GM21786 (cell line): ENCODE data around the gene ADISSP.
A peak's percentile ranks its signal among the peaks of the same experiment; 100 is the strongest.

Experiments used
- ATAC-seq: cut with Tn5 transposase; IDR thresholded peaks from one replicate; pipeline ENCODE4 v1.9.1; 2021; ENCODE audit not compliant: unreplicated experiment

The ADISSP gene

DNA sequence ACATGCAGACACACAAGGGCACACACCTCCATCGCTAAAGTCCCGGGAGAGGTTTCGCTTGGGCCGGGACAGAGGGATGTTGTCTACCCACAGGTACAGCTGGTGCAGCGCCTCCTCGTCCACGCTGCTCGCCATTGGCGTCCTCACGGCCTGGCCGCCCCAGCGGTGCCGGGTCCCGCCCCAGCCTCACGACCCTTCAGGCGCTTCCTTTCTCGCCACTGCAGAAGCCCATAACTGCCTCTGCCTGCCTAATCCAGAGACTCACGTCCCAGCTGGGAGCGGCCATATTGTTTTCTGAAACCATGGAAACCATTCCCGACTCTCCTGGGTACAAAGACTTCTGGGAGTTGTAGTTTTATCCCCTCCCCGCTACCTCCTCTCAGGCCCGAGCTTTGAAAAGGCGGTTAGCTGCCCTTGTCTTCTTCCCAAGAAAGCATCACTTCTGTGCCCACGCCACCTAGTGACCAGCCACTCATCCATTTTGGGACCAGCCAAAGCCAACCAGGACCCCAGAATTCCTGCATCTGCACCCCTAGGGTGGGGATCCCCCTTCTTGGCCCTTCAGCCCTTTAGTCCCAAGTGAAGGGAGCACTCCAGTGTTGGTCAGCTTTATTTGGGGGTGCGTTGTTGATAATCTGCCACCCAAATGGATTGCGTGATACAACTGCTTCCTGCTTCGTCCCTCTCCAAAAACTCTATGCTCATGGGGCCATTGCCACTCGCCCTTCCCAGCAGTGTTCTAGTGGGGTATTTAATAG is 13.8 kb upstream of the ADISSP start, which contains the start of gene SPEF1:
Gene SPEF1, minus strand, starts transcription at position 296 of the 758 bp plus-strand sequence. Its CDS starts 161 bp downstream, at position 135.
- peak; percentile 83 for ATAC-seq

DNA sequence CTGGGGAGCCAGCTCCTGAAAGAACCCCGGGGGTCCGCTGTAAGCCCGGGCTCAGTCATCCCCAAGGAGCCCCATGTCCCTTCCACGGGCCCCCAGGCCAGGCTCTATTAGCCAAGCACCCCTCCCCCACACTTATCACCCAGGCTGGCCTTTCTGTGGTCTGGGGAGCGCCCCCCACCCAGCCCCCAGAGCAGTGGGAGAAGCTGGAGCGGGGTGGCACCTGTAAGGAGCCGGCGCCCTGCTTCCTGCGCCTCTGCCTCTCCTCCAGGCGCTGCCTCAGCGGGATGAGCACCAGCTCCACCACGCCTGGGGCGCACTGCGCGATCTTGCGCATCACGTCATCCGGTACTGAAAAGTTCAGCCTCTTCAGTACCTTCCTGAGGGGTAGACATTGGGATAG is 11.4 kb upstream of the ADISSP start:
- ATAC-seq, result no peak

DNA sequence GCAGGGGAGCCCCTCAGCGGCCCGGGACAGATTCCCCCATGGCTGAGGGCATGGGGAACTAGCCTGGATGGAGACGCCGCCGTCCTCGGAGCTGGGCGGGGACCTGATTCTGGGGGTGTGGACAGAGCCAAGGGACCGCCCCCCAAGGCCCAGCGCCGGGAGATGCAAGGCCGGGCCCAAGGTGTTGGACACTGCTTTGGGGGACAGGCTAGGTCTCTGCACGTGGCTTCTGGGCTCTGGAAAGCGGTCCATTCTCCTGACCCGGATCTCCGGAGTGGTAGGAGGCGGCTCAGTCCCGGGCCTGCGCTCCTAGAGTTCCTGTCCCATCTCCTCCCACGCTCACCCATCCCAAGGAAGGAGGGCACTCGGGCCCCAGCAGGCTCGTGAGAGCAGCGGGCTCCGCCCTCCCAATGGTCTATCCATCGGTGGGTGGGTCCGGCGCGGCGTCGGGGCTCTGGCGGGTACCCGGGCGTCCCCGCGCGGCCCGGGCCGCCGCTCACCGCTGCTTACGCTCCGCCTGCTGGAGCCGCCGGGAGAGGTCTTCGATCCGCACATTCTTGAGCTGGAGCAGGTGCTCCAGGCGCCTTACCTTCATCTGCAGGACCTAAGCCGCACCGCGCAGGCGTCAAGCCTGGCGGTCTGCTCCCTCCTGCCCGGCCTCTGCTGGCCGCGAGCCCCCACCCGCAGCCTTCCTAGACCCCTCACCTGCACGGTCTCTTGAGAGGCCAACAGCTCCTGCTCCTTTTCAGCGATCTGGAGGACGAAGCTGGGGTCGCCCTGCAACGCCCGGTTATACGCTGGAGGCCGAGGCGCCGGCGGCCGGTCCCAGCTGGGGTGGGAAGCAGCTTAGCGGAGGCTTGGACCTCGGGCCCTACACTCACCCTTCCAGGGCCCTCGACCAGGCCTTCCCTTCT is 10.4 kb upstream of the ADISSP start:
- ATAC-seq, result no peak

DNA sequence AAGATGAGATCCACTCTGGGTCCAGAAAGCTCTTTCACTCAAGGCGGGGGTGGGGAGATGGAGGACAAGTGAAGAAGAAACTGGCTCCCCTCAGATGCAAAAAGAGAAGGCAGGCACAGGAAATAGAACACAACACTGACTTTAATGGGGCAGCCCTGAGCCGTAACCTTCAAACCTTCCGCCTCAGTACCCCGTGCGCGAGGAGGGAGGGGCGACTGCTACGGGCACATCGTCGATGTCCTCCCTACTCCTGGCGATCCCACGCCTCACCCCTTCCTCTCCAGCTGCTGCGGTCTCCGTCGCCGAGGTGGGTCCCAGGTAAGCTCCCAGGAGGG is 9.8 kb upstream of the ADISSP start:
- no peak for ATAC-seq

DNA sequence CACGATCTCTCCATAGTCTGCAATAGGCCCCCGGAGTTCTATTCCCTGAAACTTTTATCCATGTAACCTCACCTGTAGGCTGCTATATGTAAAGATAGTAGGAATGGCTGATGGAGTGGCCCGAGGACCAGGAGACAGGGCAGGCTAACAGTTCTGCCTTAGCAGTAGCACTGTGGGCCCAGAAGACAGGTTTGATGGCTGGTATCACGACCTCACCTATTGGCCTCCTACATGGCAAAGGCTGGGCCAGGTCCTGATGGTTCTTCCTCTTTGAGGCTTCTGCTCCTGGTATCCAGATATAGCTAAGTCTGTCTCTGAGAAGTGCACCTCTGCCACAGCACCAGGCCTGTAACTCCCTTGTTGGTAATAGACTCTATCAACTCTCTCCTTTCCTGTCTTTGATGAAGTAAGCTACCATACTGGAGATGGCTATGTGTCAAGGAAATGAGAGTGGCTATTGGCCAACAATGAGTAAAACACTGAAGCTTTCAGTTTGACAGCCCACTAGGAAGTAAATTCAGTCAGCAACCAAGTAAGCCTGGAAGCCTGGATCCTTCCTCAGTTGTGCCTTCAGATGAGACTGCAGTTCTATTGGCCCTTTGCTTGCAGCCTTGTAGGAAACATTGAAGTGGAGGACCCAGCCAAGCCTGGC is 8.0 kb upstream of the ADISSP start:
- ATAC-seq, result no peak

DNA sequence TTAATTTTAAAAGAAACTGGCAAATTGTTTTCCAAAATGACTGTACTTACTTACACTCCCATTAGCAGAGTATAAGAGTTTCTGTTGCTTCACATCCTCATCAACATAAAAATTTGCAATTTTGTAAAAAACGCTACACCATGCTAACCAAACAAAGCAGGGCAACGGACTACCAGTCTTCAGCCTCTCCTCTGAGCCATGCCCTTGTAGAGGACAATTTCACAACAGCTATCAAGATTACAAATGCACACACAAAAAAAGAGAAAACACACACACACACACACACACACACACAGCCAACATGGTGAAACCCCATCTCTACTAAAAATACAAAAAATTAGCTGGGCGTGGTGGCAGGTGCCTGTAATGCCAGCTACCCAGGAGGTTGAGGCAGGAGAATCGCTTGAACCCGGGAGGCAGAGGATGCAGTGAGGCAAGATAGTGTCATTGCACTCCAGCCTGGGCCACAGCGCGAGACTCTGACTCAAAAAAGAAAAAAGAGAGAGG is 4.1 kb upstream of the ADISSP start:
- ATAC-seq, result no peak

DNA sequence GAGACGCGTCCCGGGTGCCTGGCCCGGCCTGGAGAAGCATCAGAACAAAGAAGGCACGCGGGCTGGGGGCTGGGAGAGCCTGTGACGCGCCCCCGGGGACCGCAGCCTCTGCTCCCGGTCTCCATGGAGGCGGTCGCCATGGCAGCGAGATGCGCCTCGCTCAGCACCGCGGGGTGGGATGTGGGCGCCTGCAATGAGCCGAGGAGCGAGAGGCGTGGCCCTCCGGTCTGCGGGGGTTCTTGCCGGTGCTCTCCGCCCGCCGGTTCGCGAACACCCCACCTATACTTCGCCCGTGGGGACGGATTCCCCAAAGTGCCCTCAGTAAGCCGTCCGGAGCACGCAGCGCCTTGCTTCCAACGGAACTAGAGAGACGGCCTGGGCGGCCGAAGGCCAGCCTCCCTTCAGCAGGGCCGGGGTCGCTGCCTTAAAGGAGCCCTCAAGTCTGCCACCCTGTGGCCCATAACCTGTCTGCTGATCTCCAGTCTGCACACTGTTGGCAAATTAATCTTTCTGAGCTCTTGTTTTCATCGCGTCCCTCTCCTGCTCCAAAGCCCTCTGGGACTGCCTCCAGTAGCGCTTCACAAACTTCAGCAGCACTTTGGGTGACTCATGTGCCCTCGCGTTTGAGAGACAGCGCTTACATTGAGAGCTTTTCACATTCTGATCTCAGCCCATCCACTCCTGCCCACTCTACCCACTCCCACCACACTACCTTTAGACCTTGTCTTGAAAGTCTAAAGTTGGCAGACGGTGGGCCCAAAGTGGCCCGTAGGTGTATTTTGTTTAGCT is 983 bp upstream of the ADISSP start:
- ATAC-seq, result peak; percentile 36

DNA sequence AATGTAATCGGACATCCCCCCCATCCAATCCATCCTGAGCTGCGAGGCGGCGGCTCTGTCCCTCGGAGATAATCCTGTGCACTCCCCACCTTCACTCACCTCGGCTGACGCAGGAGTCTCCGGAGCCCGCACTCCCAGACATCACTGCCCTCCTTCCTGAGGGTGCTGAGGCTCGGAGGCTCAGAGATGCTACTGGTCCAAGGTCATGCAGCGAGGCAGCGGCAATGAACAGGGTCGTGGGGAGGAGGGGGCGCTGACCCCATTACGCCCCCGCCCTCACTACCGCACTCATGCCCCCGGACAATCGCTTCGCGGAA is 485 bp downstream of the ADISSP start:
- ATAC-seq, result no peak

DNA sequence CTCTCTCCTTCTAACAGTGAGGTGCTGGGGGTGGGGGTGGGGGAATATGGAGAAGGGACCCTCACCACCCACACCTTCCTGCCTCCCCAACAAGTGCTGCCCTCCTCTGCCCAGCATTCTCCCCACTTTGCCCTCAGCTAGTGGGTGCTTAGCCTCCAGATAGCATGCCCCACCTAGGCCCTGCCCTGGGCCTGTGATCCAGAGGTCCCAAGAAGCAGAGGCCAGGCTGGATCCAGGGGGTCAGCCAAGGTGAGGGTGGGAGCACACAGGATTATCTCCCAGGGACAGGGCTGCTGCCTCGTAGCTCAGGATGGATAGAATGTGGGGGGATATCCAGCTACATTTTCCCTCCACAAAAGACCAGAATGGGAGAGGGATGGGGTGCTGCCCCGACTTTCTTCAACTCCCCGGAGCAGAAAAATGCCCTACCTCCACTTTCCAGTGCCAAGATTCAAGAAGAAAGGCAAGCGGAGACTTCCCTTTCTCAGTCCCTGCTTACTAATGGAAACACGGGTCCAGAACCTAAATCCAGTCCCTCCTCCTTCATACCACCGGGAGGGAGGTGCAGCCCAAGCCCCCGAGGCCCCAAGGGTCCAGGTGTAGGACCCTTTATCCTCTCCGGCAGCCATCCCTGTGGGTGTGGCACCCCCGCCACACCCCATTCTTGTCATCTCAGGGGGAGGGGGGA is 987 bp downstream of the ADISSP start:
- no peak for ATAC-seq

DNA sequence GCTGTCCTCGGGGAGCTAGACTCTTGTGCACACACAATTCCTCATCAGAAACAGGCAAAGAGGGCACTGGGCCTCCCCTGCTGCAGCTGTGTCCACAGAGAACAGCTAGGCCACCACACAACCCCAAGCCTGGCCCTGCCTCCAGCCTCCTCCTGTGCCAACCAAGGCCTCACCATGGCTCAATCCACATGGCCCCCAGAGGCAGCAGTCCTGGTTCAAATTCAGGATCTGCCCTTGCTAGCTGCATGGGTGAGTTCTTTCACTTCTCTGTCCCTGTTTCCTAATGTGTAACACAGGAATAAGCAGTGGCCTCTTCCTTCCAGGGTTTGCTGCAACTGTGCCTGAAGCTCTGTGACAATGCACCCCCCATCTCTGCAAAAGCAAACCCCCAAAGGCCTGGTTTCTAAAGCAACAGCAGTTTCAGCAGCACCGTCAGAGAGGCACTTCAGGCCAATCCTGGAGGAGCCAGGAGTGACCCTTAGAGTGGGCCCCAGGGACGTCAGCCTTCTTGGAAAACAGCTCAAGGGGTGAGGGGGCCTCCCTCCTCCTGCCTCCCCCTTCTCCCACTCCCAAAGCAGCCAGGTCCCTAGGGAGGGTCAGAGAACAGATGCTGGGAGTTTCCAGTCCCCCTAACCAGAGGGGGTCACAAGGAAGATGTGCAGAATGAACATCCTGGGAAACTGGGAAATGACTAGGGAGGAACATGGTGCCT is 2.2 kb downstream of the ADISSP start:
- no peak for ATAC-seq

DNA sequence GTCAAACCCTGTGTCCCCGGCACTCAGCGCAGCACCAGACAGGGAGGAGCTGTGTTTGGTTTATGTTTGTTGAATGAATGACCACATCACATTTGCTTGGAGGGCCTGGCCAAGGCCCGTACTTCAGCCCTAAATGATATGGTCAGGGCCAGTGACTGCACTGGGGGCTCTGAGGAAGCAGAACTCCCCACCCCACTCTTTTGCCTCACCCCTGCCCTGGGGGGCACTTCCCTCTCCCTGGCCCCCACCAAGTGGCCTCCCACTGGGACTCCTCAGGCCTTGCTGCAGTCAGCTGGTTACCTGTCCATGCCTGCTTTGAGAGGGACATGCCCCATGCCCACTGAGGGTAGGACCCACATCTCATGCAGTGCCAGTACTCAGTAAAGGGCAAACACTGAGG is 2.9 kb downstream of the ADISSP start:
- no peak for ATAC-seq

DNA sequence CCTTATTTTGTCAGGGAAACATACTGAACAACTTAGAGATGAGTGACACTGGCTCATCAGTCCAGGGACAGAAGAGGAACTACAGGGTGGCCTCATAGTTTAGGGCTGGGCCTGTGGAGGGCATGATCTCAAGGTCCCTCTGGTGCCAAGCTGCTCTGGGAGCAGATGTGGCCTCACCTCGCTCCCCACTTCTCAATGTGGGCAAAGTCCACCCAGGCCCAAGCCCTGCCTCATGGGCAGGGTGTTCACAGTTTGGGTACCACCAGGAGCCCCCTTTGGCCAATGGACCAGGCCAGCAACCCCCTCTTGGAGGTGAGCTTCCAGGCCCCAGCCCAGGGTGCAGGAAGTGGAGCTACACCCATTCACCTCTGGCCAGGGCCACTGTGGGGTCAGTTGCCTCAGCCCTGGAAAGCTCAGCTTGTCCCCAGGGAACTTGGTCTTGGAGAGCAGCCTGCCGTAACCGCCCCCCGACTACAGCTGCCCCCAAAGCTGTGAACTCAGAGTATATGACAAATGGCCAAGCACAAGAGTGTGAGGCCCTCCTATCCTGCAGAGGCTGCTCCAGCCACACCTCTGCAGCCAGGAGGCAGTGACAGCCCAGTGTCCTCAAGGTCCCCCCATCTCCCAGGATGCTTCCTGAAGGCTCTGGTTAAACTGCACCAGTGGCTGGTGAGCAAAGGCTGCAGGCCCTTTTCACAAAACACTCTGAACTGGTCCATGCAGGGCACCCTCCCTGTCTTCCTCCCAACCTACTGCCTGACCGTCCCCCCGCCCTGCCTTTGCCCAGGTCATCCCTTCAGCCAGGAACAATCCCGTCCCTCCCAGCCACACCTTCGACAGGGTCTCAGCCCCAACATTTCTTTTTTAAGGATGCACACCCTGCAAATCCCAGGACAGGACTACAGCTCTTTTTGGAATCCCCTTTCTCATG is 3.6 kb downstream of the ADISSP start:
- no peak for ATAC-seq

DNA sequence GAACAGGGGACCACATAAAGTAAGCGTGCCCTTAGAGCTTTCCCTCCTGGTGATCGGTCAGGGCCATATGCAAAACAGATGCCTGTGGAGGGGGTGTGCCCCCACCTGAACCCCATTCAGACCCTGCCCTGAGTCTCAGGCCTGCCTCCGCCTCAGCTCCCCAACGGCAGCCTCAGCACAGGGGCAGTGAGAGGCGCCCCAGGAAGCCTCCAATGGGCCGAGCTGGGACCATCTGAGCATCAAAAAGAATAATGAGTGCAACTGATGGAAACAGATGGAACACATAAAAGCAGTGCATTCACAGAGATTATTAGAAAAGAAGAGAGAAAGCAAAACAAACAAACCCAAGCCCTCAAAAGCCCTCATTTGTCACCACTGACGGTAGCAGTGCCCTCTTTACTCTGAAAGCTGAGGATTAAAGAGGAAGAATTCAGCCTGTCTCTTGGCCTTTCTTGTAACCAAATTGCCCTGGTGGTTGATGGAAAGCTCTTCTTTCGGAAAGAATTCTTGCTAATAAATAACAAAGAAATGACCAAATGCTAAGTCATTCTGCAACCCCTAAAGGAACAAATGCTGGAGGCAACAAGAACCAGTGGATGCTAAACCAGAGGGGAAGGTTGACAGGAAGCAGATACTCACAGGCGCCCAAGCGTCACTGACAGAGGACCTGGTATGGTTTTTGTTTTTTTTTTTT is 6.8 kb downstream of the ADISSP start:
- no peak for ATAC-seq

DNA sequence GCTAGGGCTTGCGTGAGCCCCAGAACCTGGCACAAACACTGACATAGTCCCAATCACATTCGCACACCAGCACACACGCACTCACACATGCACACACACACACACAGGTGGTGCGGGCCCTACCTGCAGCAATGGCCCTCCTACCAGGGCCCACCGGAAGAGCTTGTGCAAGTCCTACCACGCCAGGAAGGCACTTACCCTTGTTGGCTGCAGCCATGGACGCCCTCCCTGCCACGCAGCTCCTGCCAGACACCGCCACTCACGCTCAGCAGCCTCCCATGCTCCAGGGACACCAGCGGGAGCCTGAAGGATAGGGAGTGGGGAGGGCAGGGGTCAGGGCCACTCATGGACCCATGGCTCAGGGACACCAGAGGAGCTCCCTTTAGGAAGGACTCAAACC is 7.7 kb downstream of the ADISSP start:
- no peak for ATAC-seq

DNA sequence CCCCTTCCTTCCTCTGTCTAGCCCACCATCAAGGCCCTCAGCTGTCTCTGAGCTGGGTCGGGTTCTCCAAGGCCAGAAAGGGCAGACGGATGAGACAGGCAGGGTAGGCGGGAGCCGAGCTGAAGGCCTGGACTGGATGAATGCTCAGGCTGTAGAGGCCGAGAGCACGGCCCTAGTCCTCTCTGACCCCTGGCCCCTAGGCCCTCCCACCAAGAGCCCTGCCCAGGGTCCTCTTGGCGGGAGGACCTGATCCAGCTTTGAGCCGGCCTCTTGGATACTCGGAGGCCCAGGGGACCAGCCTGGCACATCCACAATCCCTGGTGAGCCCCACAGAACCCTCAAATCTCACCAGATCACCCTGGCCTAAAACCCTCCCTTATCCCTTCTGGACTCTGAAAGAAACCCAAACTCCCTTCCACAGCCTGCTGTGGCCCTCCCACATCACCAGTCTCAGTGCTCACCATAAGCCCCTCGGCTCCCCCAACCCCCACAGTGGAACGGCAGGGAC is 8.2 kb downstream of the ADISSP start:
- no peak for ATAC-seq

DNA sequence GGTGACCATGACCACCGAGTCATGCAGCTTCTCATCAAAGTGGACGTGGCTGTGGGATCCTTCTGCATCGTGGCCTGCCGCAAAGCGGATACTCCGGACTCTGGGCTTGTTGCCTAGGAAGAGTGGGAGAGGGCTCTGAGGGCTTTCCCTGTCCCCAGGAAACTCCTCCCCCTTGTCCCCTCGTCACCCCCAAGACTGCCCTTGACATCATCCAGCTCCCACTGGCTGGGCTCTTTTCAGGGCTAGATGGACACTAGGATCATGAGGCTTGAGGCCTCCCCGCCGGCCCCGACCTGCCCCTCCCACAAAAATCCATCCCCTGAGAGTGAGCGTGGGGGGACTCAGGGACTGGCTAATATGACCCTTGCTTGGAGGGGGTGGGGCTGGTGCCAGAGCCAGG is 9.0 kb downstream of the ADISSP start:
- ATAC-seq, result no peak

DNA sequence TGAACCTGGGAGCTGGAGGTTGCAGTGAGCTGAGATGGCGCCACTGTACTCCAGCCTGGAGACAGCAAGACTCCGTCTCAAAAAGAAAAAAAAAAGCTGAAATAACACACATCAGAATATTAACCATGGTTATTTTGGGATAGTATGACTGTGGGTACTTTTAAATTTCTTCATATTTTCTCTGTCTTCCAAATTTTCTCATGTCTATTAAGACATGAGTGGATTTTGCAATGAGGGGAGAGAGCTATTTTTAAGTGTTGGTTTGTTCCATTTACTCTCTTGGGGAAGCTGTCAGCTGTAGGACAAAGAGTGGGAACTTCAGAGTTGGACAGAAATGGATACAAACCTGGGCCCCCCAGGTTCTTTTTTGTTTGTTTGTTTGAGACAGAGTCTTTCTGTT is 10.3 kb downstream of the ADISSP start:
- ATAC-seq, result no peak
